ENCODE data around the gene WASF3. TPM values are rescaled to one million over a fixed set of nuclear protein-coding genes. Genes with fewer than 3 reads are reported as not detected.

The WASF3 gene
- total RNA-seq, 4 donors from 2014 or later, result 34.8 to 101 (median 49.3) TPM

DNA sequence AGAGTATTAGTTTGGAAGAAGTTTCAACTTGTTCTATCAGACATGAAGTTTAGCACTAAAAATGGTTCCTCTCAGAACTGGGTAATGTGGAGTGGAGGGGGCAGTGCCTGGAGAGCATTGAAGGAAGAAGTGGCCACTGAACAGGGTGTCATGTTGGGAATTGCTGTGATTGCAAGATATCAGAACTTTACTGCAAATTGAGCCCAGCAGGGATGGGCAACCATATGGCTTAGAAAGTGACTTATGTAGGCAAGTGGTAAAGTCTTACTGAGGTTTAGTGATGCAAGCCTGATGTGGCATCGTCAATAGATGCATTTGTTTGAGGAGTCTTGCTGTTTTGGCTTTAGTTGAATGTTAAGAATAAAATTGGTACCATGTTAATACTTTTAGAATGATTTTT lies 31.7 kb downstream of the WASF3 start:
- TF ChIP-seq, protein P1, sequence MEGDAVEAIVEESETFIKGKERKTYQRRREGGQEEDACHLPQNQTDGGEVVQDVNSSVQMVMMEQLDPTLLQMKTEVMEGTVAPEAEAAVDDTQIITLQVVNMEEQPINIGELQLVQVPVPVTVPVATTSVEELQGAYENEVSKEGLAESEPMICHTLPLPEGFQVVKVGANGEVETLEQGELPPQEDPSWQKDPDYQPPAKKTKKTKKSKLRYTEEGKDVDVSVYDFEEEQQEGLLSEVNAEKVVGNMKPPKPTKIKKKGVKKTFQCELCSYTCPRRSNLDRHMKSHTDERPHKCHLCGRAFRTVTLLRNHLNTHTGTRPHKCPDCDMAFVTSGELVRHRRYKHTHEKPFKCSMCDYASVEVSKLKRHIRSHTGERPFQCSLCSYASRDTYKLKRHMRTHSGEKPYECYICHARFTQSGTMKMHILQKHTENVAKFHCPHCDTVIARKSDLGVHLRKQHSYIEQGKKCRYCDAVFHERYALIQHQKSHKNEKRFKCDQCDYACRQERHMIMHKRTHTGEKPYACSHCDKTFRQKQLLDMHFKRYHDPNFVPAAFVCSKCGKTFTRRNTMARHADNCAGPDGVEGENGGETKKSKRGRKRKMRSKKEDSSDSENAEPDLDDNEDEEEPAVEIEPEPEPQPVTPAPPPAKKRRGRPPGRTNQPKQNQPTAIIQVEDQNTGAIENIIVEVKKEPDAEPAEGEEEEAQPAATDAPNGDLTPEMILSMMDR (IDR thresholded peaks at IDR 0.05; ENCODE audit: low read depth), result no peak

GRCh38 chr13:26589754-26590153 lies 32.3 kb downstream of the WASF3 start:
- TF ChIP-seq, protein P1 (IDR thresholded peaks at IDR 0.05; ENCODE audit: low read depth), result no peak

DNA sequence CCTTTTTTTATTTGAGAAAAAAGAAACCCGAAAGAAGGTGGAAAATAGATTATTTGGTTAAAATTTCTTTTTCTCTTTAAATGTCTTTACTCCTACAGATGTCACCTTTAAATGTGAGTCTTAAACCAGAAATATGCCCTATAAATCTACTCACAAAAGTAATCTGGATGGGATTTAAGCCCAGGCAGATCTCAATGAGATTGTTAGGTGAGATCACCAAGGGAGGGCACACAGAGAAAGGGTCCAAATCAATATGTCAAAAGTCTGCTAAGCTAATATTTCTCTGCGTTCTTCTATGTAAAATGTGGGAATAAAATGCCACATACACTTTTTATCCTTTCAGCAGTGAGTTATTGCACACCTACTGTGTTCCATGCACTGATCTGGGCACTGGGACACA lies 32.9 kb downstream of the WASF3 start:
- TF ChIP-seq, protein P1 (IDR thresholded peaks at IDR 0.05; ENCODE audit: low read depth), result no peak

DNA sequence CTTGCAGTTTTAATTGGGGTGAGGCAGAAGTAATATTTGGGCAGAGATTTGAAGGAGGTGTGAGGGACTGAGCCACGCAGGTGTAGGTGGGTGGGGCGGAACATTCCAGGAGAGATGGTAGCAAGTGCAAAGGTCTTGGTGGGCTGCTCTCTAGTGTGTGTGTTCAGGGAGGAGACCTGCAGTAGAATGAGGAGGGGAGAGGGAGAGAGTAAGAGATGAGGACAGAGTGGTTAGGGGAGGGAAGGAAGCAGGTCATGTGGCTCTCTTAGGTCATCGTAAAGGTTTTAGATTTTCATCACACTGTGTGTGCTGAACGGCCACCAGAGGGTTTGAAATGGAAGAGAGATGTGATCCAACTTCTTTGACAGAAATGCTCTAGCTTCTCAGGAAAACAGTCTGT lies 33.5 kb downstream of the WASF3 start:
- TF ChIP-seq, protein P1 (IDR thresholded peaks at IDR 0.05; ENCODE audit: low read depth), result no peak

GRCh38 chr13:26591672-26592071 lies 34.2 kb downstream of the WASF3 start:
- TF ChIP-seq, protein P1 (IDR thresholded peaks at IDR 0.05; ENCODE audit: low read depth), result no peak

DNA sequence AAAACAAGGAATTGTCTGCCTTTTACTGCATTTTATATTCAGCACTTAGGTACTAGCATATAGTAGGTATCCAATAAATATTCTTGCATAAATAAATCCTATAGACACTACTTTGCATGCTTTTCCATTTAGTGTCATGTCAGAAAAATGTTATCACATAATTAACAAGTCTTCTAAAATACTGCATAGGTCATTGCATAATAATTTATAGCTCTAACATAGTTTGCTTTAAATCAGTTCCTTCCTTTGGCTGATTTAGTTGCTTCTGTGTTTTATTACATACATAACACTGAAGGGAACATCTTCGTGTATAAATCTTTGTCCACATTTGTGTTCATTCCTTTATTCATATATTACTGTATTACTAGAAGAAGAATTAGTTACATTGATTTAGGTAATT lies 36.2 kb downstream of the WASF3 start:
- TF ChIP-seq, protein P1 (IDR thresholded peaks at IDR 0.05; ENCODE audit: low read depth), result no peak

GRCh38 chr13:26594363-26594762 lies 36.9 kb downstream of the WASF3 start:
- TF ChIP-seq, protein P1 (IDR thresholded peaks at IDR 0.05; ENCODE audit: low read depth), result no peak
